Lung (tissue), 12 donors: ENCODE data around the gene RHOT2. TPM values are rescaled to one million over a fixed set of nuclear protein-coding genes. Genes with fewer than 3 reads are reported as not detected.

Experiments
- ATAC-seq: fragments of 200-7000 bp; cut with Tn5 transposase; one replicate; pipeline ENCODE4 v1.9.1; 2020; ENCODE audit warnings: moderate number of reproducible peaks; ENCODE audit not compliant: insufficient read depth, low FRiP score
- DNase-seq, 3 donors: peaks; one replicate each; pipeline ENCODE4 v3.0.0-alpha.2; 2013 to 2017
- H3K27ac ChIP-seq, 2 donors: one replicate each; pipeline ENCODE4 v1.5.1; 2013; ENCODE audit warnings: mild to moderate bottlenecking in 2 of 2, moderate library complexity in 2 of 2, control low read depth in 1 of 2, inconsistent platforms in 1 of 2, low read depth in 1 of 2, low read length in 1 of 2
- H3K27me3 ChIP-seq, 3 donors: one replicate each; pipeline ENCODE4 v1.5.1; 2013; ENCODE audit warnings: low read length in 2 of 3; ENCODE audit not compliant: control insufficient read depth in 3 of 3, insufficient read depth in 3 of 3
- H3K36me3 ChIP-seq, 4 donors: one replicate each; pipeline ENCODE4 v1.5.1; 2013; ENCODE audit warnings: low read length in 4 of 4, mild to moderate bottlenecking in 1 of 4, moderate library complexity in 1 of 4; ENCODE audit not compliant: control insufficient read depth in 4 of 4, insufficient read depth in 4 of 4
- H3K4me1 ChIP-seq, 5 donors: one replicate each; pipeline ENCODE4 v1.5.1; 2013; ENCODE audit warnings: low read length in 5 of 5, mild to moderate bottlenecking in 2 of 5, moderate library complexity in 1 of 5; ENCODE audit not compliant: control insufficient read depth in 5 of 5, insufficient read depth in 5 of 5
- H3K4me3 ChIP-seq: one replicate; pipeline ENCODE4 v1.5.1; 2013; ENCODE audit warnings: mild to moderate bottlenecking, control low read depth, moderate library complexity
- H3K9ac ChIP-seq, 2 donors: one replicate each; pipeline ENCODE4 v1.5.1; 2013; ENCODE audit warnings: low read length in 2 of 2, control low read depth in 1 of 2; ENCODE audit not compliant: insufficient read depth in 1 of 2
- H3K9me3 ChIP-seq, 4 donors: one replicate each; pipeline ENCODE4 v1.5.1; 2013; ENCODE audit warnings: low read length in 3 of 4, mild to moderate bottlenecking in 1 of 4, moderate library complexity in 1 of 4; ENCODE audit not compliant: control insufficient read depth in 4 of 4, insufficient read depth in 3 of 4
- CTCF ChIP-seq: IDR thresholded peaks from 2 replicates; pipeline ENCODE4 v1.5.1; 2012; ENCODE audit warnings: mild to moderate bottlenecking; ENCODE audit errors: control extremely low read depth, extremely low read depth
- WGBS, 2 donors: extraction: QIAGEN DNeasy Blood & Tissue Kit; methylation state at CpG; one replicate each; pipeline ENCODE4 v1.1.7; 2013; 5-methylcytosine and 5-hydroxymethylcytosine counted together
- polyA plus RNA-seq, 2 donors: library from polyadenylated mRNA; stranded (reverse); fragments of 200-250 nt; gene quantifications; one replicate each; pipeline ENCODE4 v1.2.1, GENCODE V29; 2013
- total RNA-seq, 2 donors: library from RNA; depleted of rRNA in 1 of 2; stranded (reverse); fragments of >200 nt in 1 of 2; gene quantifications; one replicate each; pipeline ENCODE4 v1.2.1, GENCODE V29; 2014 to 2021
- donor health status: control.
- donor health status: control.
- donor health status: Bipolar disorder and iron deficiency.
- donor health status: healthy.
- donor health status: DM: yes; HTN: yes; CAD: no.

RHOT2 gene
- total and polyA plus RNA-seq, 4 donors, result 40.5 to 121 (median 115) TPM

DNA sequence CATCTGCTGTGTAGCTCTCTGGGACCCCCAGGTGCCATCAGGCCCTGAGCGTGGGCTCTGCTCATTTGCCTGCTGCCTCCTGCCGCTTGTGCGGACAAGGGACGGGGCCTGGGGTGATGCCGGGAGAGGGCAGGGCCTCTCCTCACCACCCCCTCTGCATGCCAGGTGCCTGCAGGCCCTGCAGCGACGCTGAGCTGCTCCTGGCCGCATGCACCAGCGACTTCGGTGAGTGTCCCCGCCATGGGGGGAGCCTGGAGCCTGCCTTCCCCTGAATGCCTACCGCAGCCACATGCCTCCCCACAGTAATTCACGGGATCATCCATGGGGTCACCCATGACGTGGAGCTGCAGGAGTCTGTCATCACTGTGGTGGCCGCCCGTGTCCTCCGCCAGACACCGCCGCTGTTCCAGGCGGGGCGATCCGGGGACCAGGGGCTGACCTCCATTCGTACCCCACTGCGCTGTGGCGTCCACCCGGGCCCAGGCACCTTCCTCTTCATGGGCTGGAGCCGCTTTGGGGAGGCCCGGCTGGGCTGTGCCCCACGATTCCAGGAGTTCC is 48.9 kb downstream of the RHOT2 start:
- Histone ChIP-seq H3K27me3 (peaks cover 0 to 9% (median 0%) of the 10 kb centered on the region in 3 donors), H3K36me3 (no peaks in the 10 kb centered on the region), H3K4me3 (no peak overlapping the region), H3K9me3 (no peaks in the 10 kb centered on the region), H3K27ac (no peak overlapping the region), H3K4me1 (peaks cover 0 to 30% (median 13%) of the 10 kb centered on the region in 5 donors), H3K9ac (no peak overlapping the region)
- WGBS, 2 donors, result 89 to 91% methylated on average over 29 of the region's 29 CpGs
- no peak for TF ChIP-seq CTCF
- ATAC-seq (no peak), DNase-seq (no peak)

GRCh38 chr16:717450-718245 is 49.7 kb downstream of the RHOT2 start:
- WGBS, 2 donors, result 77 to 84% methylated on average over 32 of the region's 32 CpGs
- H3K4me3 ChIP-seq, result no peak overlapping the region
- ATAC-seq (no peak), DNase-seq (no peak)
- no peak for TF ChIP-seq CTCF
- no peak overlapping the region for H3K9ac ChIP-seq
- no peak overlapping the region for H3K27ac ChIP-seq
- no peaks in the 10 kb centered on the region for H3K9me3 ChIP-seq
- H3K36me3 ChIP-seq, result no peaks in the 10 kb centered on the region
- H3K4me1 ChIP-seq, result peaks cover 0 to 30% (median 13%) of the 10 kb centered on the region in 5 donors
- H3K27me3 ChIP-seq, result peaks cover 0 to 9% (median 0%) of the 10 kb centered on the region in 3 donors

DNA sequence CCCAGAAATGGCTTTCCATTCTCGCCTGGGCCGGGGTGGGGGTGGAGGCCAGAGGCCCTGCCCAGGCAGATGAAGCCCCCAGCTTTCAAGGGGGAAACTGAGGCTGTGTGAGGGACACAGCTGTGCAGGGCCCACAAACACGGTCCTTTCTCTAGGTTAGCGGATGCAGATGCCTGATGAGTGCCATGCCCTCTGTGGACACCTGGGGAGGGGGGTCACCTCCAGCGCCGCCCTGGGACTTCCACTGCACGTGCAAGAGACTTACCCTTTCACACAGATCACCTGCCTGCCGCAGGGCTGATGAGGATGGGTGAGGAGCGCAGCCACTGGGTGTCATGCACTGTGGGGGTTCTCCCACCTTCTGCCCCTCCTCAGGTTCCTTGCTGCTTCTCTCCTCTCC is 50.5 kb downstream of the RHOT2 start:
- no peak for DNase-seq
- H3K4me1 ChIP-seq, result peaks cover 0 to 30% (median 13%) of the 10 kb centered on the region in 5 donors
- WGBS, 2 donors, result 89 to 93% methylated on average over 9 of the region's 9 CpGs
- no peaks in the 10 kb centered on the region for H3K9me3 ChIP-seq
- no peak overlapping the region for H3K9ac ChIP-seq
- ATAC-seq, result no peak
- no peak overlapping the region for H3K27ac ChIP-seq
- H3K4me3 ChIP-seq, result no peak overlapping the region
- TF ChIP-seq CTCF, result no peak
- H3K27me3 ChIP-seq, result peaks cover 0 to 9% (median 0%) of the 10 kb centered on the region in 3 donors
- H3K36me3 ChIP-seq, result no peaks in the 10 kb centered on the region
